GM21447 (cell line): ENCODE results near the gene SNED1.

Source experiments
- ATAC-seq: cut with Tn5 transposase; IDR thresholded peaks from one replicate; pipeline ENCODE4 v1.9.1; 2021; ENCODE audit not compliant: unreplicated experiment

Gene SNED1

DNA sequence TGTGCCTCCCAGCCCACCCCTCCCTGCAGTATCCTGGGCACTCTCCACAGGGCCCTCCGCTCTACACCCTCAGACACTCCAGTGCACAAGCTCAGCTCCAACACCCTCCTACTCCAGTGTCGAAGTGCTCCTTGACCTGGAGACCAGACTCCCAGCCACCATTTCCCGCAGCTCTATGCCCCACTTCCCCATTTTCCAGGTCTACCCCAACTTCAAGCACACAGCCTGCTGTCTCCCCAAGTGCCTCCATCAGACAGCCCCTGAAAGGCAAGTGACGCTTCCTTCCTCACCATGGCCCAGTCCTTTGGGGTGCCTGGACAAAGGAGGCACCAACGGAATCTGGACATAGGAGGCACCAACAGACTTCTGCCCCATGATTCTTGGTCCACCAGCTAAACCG lies 143.6 kb downstream of the SNED1 start:
- no peak for ATAC-seq

- no peak for ATAC-seq
Observed at GRCh38 chr2:241142593-241142992, 144.2 kb downstream of the SNED1 start.
